ENCODE measurements around the gene ZNF674. TPM values are rescaled to one million over a fixed set of nuclear protein-coding genes. Genes with fewer than 3 reads are reported as not detected.

Gene ZNF674
- total and polyA plus RNA-seq, 2 donors (not counting 3 experiments of a cell fraction or from before 2014, with no cell fraction given) = 2.5 to 6.7 TPM

- DNase-seq (ENCODE audit: low read depth, low spot score) (no peak), FAIRE-seq (peak; percentile 62)
- Histone ChIP-seq H3K9me1 (replicated peaks; ENCODE audit: control insufficient read depth, extremely low read depth, insufficient read depth, low read length) (no peaks in the 10 kb centered on the region), H3K9me3 (replicated peaks; ENCODE audit: control insufficient read depth, insufficient read depth, low read length) (no peaks in the 10 kb centered on the region), H3K4me3 (replicated peaks in 1 of 3; ENCODE audit: insufficient read depth in 1 of 3, low read depth in 1 of 3, low read length in 3 of 3) (no peak overlapping the region), H3K9ac (replicated peaks; ENCODE audit: extremely low read depth, insufficient read depth, low read length) (no peak overlapping the region), H3K79me2 (ENCODE audit: control insufficient read depth, insufficient read depth, low read length) (no peaks in the 10 kb centered on the region), H3K4me1 (ENCODE audit: control insufficient read depth, extremely low read depth, insufficient read depth, low read length) (no peaks in the 10 kb centered on the region), H3K27ac (ENCODE audit: insufficient read depth, low read depth, low read length) (no peak overlapping the region), H2AFZ (ENCODE audit: low read depth, low read length) (no peak overlapping the region), H3K36me3 (ENCODE audit: control insufficient read depth in 2 of 2, extremely low read depth in 1 of 2, insufficient read depth in 2 of 2, low read length in 2 of 2) (peaks cover 3 to 4% of the 10 kb centered on the region in 2 experiments), H4K20me1 (replicated peaks; ENCODE audit: control insufficient read depth, extremely low read depth, insufficient read depth, low read length) (no peaks in the 10 kb centered on the region), H3K27me3 (ENCODE audit: control insufficient read depth in 2 of 2, insufficient read depth in 2 of 2, low read length in 2 of 2) (no peaks in the 10 kb centered on the region), H3K4me2 (ENCODE audit: insufficient read depth, low read length) (no peak overlapping the region)
- TF ChIP-seq MAX (IDR thresholded peaks at IDR 0.05; ENCODE audit: insufficient read depth, insufficient read length) = no peak
- no peak for TF ChIP-seq JUN (IDR thresholded peaks at IDR 0.05; ENCODE audit: borderline replicate concordance, insufficient read depth, insufficient read length, low read depth)
- TF ChIP-seq FOS (IDR thresholded peaks at IDR 0.05; ENCODE audit: borderline replicate concordance, insufficient read depth, low read length) = no peak
- TF ChIP-seq EZH2 (IDR thresholded peaks at IDR 0.05; ENCODE audit: borderline replicate concordance, low read depth, low read length, severe bottlenecking) = no peak
- no peak for TF ChIP-seq POLR2AphosphoS5 (IDR thresholded peaks at IDR 0.05; ENCODE audit: insufficient read depth, low read depth, low read length)
- no peak for TF ChIP-seq GATA2 (IDR thresholded peaks at IDR 0.05; ENCODE audit: insufficient read depth, insufficient read length, low read depth, low read length)
- TF ChIP-seq MYC (IDR thresholded peaks at IDR 0.05; ENCODE audit: low read depth, low read length) = no peak
- no peak for TF ChIP-seq POLR2A (IDR thresholded peaks at IDR 0.05; ENCODE audit: low read depth, low read length)
- TF ChIP-seq CTCF (IDR thresholded peaks at IDR 0.05; ENCODE audit: extremely low read depth in 1 of 2, insufficient read depth in 1 of 2, low read depth in 1 of 2, low read length in 2 of 2) = no peak
- CTCF ChIA-PET = no interaction called here
- POLR2A ChIA-PET = no interaction called here
- intact Hi-C loops (cut with micrococcal nuclease) = no loop called here
- no TSS peak for BruUV-seq (replicated peaks)
- dilution Hi-C loops (cut with MboI; ENCODE audit: extremely low pct_ligation_motif_present, low sequenced_read_pairs) = no loop called here
These were observed 81.5 kb downstream of the ZNF674 start for GRCh38 chrX:46463682-46464081.

Measured in endothelial cell of umbilical vein (primary cell).